OCI-LY1 (cell line): ENCODE results near the gene CRK.

Source experiments
- CTCF ChIP-seq: fragments of 200-600 bp; sonication (generic), shearing (Covaris generic); IDR thresholded peaks from 2 replicates; pipeline ENCODE4 v1.5.1; 2017; ENCODE audit warnings: mild to moderate bottlenecking, antibody characterized with exemption, low read length, moderate library complexity, mixed read lengths
- EZH2 ChIP-seq: fragments of 200-600 bp; sonication (generic), shearing (Covaris generic); IDR thresholded peaks from 2 replicates; pipeline ENCODE4 v1.8.0; 2017; ENCODE audit warnings: borderline replicate concordance, mixed run types, mild to moderate bottlenecking, antibody characterized with exemption, low read length, moderate library complexity, mixed read lengths

GRCh38 chr17:1480747-1481465 lies 24.9 kb upstream of the CRK start:
- TF ChIP-seq CTCF (no peak), EZH2 (no peak)
